Lower leg skin (tissue), 3 donors: Measurements from ENCODE around the gene ANKS4B.

Experiments
- CTCF ChIP-seq, 3 donors: fragments of 450-650 bp; IDR thresholded peaks; one replicate each; pipeline ENCODE4 v1.5.1; 2016; ENCODE audit warnings: antibody characterized with exemption in 3 of 3, mild to moderate bottlenecking in 3 of 3, moderate library complexity in 2 of 3
- POLR2A ChIP-seq, 2 donors: fragments of 450-650 bp; IDR thresholded peaks; one replicate each; pipeline ENCODE4 v1.6.1; 2016 to 2017; ENCODE audit warnings: antibody characterized with exemption in 2 of 2, mild to moderate bottlenecking in 1 of 2, moderate library complexity in 1 of 2

- TF ChIP-seq POLR2A (IDR thresholded peaks at IDR 0.05) (no peak), CTCF (IDR thresholded peaks at IDR 0.05) (peak in 1 of 3 donors; percentile 91)
These were observed 67.0 kb downstream of the ANKS4B start for GRCh38 chr16:21300309-21301167.
